Measurements from ENCODE around the gene MLLT6. TPM values are rescaled to one million over a fixed set of nuclear protein-coding genes. Genes with fewer than 3 reads are reported as not detected.

Gene MLLT6
- total and polyA plus RNA-seq, 2 of the 13 experiments (the other 11 are each of a cell fraction or from before 2014, with no cell fraction given), result 50.7 to 69.5 TPM

GRCh38 chr17:38703742-38704605 lies 1.1 kb upstream of the MLLT6 start (continued):
- no peak; the same call in 1 of the 2 replicates for TF ChIP-seq ZNF724P (CRISPR knock-in tag; IDR thresholded peaks at IDR 0.05; ENCODE audit: borderline replicate concordance)
- TF ChIP-seq ZNF709 (CRISPR knock-in tag; IDR thresholded peaks at IDR 0.05), result no peak; the same call in 1 of the 2 replicates
- peak; percentile 99 for TF ChIP-seq TCF7L2 (IDR thresholded peaks at IDR 0.05; ENCODE audit: low read depth, low read length)
- TF ChIP-seq ELF4 (CRISPR knock-in tag; IDR thresholded peaks at IDR 0.05; ENCODE audit: borderline replicate concordance), result peak; percentile 99
- no peak for TF ChIP-seq ZSCAN12 (CRISPR knock-in tag; IDR thresholded peaks at IDR 0.05)
- no peak for TF ChIP-seq ZFP90 (CRISPR knock-in tag; IDR thresholded peaks at IDR 0.05; ENCODE audit: borderline replicate concordance)
- peak; percentile 95 for TF ChIP-seq GABPB1 (CRISPR knock-in tag; IDR thresholded peaks at IDR 0.05)
- no peak for TF ChIP-seq HCFC1 (IDR thresholded peaks at IDR 0.05; ENCODE audit: low read depth, low read length)
- peak; percentile 64; the same call in 1 of the 2 replicates for TF ChIP-seq ZNF879 (CRISPR knock-in tag; IDR thresholded peaks at IDR 0.05)
- no peak for TF ChIP-seq ZNF432 (CRISPR knock-in tag; IDR thresholded peaks at IDR 0.05; ENCODE audit: borderline replicate concordance)
- peak; percentile 81 for TF ChIP-seq ZNF460 (CRISPR knock-in tag; IDR thresholded peaks at IDR 0.05; ENCODE audit: borderline replicate concordance)
- peak; percentile 96 for TF ChIP-seq FOXP4 (CRISPR knock-in tag; IDR thresholded peaks at IDR 0.05)
- TF ChIP-seq GFI1 (CRISPR knock-in tag; IDR thresholded peaks at IDR 0.05; ENCODE audit: borderline replicate concordance), result peak; percentile 98
- 0 out of 2 replicates have a peak, but pooled peaks have one; percentile 42 for TF ChIP-seq ZBTB20 (CRISPR knock-in tag; IDR thresholded peaks at IDR 0.05; ENCODE audit: borderline replicate concordance, low read depth)
- peak; percentile 54 for TF ChIP-seq GABPA (IDR thresholded peaks at IDR 0.05; ENCODE audit: low read depth, low read length)
- peak; percentile 91 for TF ChIP-seq GABPA (CRISPR knock-in tag; IDR thresholded peaks at IDR 0.05; ENCODE audit: low read depth)
- 0 out of 2 replicates have a peak, but pooled peaks have one; percentile 70 for TF ChIP-seq NFE2L1 (CRISPR knock-in tag; IDR thresholded peaks at IDR 0.05; ENCODE audit: borderline replicate concordance)
- peak; percentile 17; the same call in 1 of the 2 replicates for TF ChIP-seq NFATC3 (CRISPR knock-in tag; IDR thresholded peaks at IDR 0.05)
- TF ChIP-seq CBFB (CRISPR knock-in tag; IDR thresholded peaks at IDR 0.05), result peak; percentile 97
- peak; percentile 65; the same call in 1 of the 2 replicates for TF ChIP-seq ZNF552 (CRISPR knock-in tag; IDR thresholded peaks at IDR 0.05; ENCODE audit: borderline replicate concordance)
- TF ChIP-seq TAF15 (IDR thresholded peaks at IDR 0.05; ENCODE audit: low read depth, low read length, poor library complexity, severe bottlenecking), result peak; percentile 62
- TF ChIP-seq POLR2G (IDR thresholded peaks at IDR 0.05; ENCODE audit: low read depth, low read length), result peak; percentile 89
- TF ChIP-seq PATZ1 (CRISPR knock-in tag; IDR thresholded peaks at IDR 0.05), result peak; percentile 100

All from HepG2 (cell line).